ENCODE results near the gene MID2.

DNA sequence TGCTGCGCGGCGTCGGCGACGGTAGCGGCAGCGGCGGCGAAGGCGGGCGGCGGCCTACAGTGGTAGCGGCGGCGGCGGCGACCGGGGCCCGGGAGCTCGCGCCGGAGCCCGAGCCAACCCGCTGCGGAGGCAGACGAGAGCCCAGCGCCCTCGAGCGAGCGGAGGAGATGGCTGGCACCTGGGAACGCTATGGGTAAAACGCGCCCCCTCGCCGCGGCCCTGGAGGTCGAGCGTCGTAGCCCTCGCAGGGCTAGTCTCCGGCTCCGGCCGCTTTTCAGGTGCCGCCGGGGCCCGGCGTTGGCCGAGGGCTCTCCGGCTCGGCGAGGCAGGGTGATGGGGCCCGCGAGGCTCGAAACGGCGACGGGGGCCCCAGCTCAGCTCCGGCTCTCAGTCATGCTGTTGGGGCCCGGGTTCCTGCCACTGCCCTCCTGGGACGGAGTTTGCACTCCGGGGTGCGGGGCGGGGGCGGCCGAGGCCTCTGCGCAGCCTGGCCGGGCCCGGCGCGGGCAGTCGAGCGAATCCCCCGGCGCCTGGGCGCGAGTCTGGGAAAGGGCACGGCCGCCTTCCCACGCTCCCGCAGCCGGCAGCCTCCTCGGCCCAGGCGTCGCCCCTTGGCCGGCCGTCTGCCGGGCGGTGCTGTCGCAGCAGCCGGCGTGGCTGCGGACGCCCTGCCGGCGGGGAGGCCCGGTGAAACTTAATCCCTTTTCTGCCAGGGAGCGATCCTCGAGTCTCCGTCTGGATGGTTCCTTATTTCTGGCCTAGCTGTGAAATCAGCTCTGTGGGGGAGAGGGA is 768 bp downstream of the MID2 start:
- TF ChIP-seq, protein P1, sequence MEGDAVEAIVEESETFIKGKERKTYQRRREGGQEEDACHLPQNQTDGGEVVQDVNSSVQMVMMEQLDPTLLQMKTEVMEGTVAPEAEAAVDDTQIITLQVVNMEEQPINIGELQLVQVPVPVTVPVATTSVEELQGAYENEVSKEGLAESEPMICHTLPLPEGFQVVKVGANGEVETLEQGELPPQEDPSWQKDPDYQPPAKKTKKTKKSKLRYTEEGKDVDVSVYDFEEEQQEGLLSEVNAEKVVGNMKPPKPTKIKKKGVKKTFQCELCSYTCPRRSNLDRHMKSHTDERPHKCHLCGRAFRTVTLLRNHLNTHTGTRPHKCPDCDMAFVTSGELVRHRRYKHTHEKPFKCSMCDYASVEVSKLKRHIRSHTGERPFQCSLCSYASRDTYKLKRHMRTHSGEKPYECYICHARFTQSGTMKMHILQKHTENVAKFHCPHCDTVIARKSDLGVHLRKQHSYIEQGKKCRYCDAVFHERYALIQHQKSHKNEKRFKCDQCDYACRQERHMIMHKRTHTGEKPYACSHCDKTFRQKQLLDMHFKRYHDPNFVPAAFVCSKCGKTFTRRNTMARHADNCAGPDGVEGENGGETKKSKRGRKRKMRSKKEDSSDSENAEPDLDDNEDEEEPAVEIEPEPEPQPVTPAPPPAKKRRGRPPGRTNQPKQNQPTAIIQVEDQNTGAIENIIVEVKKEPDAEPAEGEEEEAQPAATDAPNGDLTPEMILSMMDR (IDR thresholded peaks at IDR 0.05), result peak in 1 of 6 experiments; percentile 3
- TF ChIP-seq POLR2A (IDR thresholded peaks at IDR 0.05), result peak in 1 of 2 donors; percentile 51

All from adrenal gland (tissue), 5 donors.